GM21447 (cell line): ENCODE measurements around the gene STRC.
"Not testable (repeated sequence)": the region's sequence is repeated elsewhere in the genome, so short reads cannot be mapped to it uniquely, and the experiment has no call there.

ENCODE experiments used
- ATAC-seq: cut with Tn5 transposase; IDR thresholded peaks from one replicate; pipeline ENCODE4 v1.9.1; 2021; ENCODE audit not compliant: unreplicated experiment

Gene STRC

GRCh38 chr15:43566615-43567014, 52.0 kb downstream of the STRC start:
- not testable (repeated sequence) for ATAC-seq

- not testable (repeated sequence) for ATAC-seq
Measured at GRCh38 chr15:43563793-43564192, 54.8 kb downstream of the STRC start.

GRCh38 chr15:43562753-43563152, 55.8 kb downstream of the STRC start:
- ATAC-seq: not testable (repeated sequence)

GRCh38 chr15:43552986-43553385, 65.6 kb downstream of the STRC start:
- no peak for ATAC-seq

- no peak for ATAC-seq
Measured at GRCh38 chr15:43552256-43552655, 66.3 kb downstream of the STRC start.

- no peak for ATAC-seq
Measured at GRCh38 chr15:43550527-43551363, 67.9 kb downstream of the STRC start.
